SKM-1 treated with dmso at 0.1 percent for 144 hours (cell line): Measurements from ENCODE around the gene PRPF31.

Source experiments
- DNase-seq: peaks from one replicate; lab custom pipeline; 2025; ENCODE audit not compliant: unreplicated experiment; lab: John Stamatoyannopoulos, UW

The PRPF31 gene

DNA sequence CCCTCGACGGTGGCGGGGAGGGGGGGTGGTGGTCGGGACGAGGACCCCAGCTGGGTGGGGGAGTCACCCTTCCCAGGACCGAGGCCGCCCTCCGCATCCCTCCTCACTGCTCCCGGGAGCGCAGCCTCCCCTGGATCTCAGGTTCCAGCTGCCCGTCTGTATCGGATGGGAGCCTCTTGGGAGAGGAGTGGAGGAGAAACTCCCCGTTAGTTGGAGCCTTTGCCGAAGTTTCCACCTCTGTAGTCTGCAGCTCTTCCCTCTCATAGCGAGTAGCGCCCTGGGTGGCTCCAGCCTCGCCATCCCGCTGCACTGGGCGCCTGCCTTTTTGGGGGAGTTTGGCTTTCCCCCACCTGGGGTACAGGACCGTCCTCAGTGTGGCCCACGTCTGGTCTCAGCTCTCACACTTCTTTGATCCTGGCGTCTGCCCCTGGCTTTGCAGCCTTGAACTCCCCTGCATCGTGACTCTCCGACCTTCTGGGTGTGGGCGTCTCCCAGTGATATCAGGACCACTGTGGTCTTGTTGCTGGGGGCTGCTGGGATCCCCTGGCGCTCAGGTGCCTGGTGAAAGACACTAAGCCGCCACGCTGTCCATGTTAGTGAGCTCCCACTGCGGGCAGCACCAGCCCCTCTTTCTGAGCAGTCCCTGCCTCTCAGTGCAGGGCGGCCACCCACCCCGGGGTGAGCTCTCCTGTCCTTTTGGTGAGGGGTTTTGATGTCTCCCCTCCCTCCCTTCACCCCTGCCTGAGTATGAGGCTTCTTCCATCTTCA, 23.1 kb downstream of the PRPF31 start:
- no peak for DNase-seq

- no peak for DNase-seq
These were observed 25.8 kb downstream of the PRPF31 start for GRCh38 chr19:54141356-54141755.

GRCh38 chr19:54142166-54142780, 26.7 kb downstream of the PRPF31 start:
- no peak for DNase-seq

- DNase-seq = no peak
These were observed 30.1 kb downstream of the PRPF31 start for GRCh38 chr19:54145541-54146158.

GRCh38 chr19:54147676-54148075, 32.1 kb downstream of the PRPF31 start:
- DNase-seq = no peak

GRCh38 chr19:54148158-54148557, 32.6 kb downstream of the PRPF31 start:
- no peak for DNase-seq

GRCh38 chr19:54149021-54149812, 33.7 kb downstream of the PRPF31 start:
- DNase-seq = no peak

DNA sequence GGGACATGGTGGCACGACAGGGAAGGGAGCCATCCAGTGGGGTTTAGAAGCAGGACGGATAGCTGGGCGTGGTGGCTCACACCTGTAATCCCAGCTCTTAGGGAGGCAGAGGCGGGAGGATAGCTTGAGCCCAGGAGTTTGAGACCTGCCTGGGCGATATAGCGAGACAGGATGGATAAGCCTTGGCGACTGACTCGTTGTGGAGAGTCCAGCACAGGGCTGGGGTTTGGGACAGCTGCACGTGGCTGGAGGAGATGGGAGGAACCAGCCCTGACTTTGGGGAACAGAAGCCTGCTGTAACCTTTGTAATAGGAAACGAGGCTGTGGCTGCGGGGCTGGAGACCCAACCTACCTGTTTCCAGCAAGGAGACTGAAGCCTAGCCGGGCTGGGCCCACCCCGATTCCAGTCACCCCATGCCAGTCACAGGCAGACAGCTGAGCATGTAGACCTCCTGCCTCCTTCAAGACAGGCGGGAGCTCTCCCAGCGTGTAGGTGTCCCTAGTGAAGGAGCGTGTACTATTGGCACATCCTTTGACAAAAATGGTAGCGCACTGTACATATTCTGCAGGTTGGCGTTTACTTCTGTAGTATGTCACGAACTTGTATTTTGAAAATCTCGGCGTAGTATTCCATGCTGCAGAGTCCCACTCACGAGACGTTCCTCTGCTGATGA, 35.9 kb downstream of the PRPF31 start:
- DNase-seq = no peak

DNA sequence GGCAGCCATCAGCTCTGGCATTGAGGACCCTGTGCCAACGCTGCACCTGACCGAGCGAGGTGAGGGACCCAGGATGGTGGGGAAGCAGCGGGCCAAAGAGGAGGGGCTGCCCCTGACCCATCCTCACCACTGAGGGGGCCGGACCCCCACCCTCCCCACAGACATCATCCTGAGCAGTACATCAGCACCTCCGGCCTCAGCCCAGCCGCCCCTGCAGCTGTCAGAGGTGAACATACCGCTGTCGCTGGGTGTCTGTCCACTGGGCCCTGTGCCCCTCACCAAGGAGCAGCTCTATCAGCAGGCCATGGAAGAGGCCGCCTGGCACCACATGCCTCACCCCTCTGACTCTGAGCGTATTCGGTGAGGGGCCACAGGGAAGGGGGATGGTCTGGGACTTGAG, 36.7 kb downstream of the PRPF31 start:
- DNase-seq = no peak

DNA sequence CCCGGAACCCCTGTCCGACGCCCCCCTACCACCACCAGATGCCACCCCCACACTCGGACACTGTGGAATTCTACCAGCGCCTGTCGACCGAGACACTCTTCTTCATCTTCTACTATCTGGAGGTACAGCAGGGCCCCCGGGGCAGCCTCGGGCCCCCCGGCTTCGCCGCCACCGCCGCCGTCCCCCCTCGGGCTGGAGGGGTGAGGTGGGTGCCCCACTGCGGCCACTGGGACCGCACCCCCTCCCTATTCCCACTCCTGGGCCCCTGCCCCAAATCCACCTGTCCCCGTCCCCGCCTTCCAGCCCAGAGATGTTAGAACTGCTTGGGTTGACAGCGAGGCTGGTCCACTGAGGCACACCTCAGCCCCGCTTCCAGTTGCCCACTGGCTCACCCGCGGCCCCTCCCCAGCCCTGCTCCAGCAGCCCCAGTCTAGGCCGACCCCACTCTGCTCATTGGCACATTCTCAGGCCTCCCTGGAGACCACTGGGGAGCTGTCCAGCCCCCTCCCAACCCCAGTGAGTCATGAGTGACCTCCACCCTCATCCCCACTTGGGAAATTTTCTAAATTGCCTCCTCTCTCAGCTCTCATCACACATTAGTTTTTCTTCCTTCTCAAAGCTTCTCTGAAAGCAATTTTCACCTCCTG, 37.4 kb downstream of the PRPF31 start:
- DNase-seq = no peak

- no peak for DNase-seq
These were observed 38.3 kb downstream of the PRPF31 start for GRCh38 chr19:54153731-54154326.

DNA sequence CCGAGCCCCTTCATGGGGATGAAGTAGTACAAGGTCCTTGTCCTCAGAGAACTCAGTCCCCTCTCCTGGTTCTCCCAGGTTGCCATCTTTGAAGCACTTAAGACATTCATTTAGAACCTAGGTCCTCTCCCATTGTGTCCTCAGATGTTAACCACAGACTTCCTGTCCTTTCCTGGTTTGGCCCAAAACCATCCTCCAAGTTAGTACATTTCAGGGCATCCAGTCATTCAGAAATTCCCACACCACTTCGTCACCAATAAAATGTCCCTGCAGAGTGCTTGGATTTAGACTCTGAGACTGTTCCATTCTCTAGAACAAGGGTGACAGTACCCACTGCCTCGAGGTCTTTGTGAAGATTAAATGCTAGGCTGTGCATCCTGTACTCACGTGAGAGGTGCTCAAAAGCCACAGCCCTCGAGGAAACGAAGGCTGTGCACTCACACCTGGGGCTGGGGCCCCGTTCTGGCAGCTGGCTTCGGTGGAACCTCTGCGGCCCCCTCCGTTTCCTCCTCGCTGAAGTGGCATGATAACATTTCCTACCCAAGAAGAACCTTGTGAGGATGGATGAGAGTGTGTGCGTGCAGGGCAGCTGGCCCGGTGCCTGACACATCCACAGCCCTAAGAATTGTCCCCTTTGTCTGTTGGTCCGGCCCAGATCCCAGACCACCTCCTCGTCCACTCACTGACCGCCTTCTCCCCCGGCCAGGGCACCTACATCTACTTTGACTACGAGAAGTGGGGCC, 39.2 kb downstream of the PRPF31 start:
- no peak for DNase-seq

DNA sequence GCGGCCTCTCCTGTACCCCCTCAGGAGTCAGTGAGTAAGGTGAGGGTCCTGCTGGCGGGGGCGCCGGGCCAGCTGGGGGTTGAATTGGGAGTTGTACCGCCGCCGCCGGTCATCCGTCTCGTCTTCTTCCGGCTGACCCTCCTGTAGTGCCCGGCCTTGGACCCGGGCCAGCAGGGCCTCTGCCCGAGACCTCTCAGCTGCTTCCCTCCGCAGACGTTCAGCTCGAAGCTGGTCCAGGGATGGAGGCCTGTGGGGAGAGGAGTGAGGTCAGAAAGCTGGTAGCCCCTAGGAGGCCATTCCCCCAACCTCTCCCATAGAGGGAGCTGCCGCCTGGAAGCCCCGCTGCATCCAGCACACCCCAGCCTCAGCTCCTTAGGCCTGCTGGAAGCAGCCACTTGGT, 40.1 kb downstream of the PRPF31 start:
- DNase-seq = no peak

GRCh38 chr19:54156490-54156889, 40.9 kb downstream of the PRPF31 start:
- DNase-seq = no peak

DNA sequence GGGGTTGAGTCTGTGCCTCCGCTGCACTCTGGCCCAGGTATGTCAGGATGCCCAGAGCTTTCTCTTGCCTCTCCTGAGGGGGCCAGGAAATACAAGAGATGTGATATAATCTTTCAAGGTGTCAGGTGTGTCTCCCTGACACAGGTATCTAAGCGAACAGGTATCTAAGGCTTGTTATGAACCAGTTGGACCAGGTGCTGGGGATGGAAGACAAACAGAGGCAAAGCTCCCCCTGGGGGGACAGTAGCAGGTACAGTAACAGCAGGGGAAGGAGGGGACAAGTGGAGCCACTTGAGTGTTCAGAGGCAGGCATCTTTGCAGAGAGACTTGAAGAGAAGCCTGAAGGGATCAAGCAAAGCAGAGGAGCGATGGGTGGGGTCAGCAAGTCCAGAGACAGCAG, 41.4 kb downstream of the PRPF31 start:
- DNase-seq = no peak

DNA sequence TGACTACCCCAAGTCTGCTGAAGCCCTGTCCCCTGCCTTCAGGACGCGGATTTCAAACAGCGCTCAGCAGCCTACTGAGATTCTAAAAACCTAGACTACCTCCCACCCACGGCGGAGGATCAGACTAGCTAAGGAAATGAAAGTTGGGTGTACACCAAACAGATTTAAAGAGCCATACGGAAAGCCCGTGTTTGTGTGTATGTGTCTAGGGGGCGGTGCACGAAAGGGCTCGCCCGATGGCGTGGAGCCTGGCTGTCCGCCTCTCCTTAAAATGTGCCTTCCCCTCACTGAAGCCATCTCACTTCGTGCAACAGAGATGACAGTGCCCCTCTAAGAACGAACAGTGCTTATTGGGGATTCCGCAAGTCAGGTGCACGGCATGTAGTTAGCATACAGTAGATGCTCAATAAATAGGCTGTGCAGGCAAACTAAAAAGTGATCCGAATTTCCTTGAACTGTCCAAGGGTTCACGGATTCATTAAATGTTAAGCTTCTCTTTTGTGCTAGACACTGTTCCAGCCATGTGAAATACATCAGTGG, 43.3 kb downstream of the PRPF31 start:
- no peak for DNase-seq

DNA sequence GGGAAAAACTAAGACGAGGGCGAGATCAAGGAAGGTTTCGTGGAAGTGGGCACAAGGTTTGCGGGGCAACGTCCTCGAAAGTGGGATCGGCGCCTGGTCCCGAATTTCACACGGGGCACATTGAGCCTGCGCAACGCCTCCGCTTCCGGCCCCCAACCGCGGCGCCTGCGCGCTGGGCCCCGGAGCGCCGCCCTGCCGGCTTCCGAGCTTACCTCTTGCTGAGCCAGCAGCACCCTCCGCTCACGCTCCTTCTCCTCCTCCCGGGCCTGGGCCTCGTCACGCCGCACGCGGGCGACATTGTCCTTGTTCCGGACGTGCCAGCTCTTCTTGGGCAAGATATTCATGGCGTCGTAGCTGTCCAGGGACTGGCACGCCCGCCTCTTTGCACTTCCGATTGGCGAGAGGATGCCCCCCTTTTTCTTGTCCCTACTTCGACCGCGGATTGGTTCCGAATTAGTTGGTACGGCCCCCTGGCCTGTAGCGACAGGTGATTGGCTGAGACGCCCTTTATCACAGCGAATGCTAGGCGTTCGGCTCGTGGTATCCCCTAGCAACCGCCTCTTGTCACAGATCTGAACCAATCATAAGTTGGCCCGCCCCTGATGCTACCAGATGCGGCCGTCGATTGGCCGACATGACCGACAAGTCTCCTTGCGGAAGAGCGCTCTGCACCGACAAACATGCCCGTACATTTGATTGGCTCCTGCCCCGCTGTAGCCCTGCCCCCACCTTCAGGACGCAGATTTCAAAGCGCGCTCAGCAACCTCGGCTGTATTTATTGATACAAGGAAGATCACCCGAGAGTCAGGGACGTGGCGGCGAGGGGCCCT, 44.0 kb downstream of the PRPF31 start, which contains the start of gene LENG1:
Gene LENG1 (minus strand): TSS at position 370 of the 830 bp plus-strand sequence. CDS start 26 bp downstream, at position 344.
- peak; percentile 95 for DNase-seq

DNA sequence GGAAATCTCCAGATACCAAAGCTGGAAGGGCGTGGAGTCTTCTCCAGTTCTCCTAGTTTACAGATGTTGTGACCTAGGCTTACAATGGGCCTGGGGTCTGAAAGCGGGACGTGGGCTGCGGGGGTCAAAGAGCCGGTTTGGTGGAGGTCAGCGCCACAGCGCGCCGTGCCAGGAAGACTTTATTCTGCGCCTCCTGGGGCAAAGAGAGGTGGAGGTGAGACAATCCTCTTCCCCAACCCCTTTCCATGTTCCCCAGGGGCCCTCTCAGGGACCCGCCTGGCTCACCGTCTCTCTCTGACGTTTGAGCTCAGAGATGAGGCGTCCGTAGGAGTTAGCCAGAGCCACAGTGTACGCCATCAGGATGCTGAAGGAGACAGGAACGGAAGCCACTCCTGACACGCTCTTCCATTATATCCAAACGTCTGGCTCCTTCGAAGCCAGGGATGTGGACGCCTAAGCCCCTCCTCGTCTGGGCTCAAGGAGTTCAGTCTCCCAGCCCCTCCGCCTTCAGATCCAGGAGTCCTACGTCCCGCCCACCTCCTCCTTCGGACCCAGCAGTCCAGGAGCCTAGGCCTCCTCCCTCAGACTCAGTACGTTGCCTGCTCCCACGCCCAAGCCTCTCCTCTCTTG, 44.7 kb downstream of the PRPF31 start:
- no peak for DNase-seq
